NCI-H2107 treated with DMSO at 0.1 percent for 48 hours (cell line): ENCODE measurements around the gene CACNA1C.
"Not testable (repeated sequence)": the region's sequence is repeated elsewhere in the genome, so short reads cannot be mapped to it uniquely, and the experiment has no call there.

Experiments used
- DNase-seq: peaks from one replicate; lab custom pipeline; 2025; ENCODE audit not compliant: unreplicated experiment; lab: John Stamatoyannopoulos, UW

Gene CACNA1C

DNA sequence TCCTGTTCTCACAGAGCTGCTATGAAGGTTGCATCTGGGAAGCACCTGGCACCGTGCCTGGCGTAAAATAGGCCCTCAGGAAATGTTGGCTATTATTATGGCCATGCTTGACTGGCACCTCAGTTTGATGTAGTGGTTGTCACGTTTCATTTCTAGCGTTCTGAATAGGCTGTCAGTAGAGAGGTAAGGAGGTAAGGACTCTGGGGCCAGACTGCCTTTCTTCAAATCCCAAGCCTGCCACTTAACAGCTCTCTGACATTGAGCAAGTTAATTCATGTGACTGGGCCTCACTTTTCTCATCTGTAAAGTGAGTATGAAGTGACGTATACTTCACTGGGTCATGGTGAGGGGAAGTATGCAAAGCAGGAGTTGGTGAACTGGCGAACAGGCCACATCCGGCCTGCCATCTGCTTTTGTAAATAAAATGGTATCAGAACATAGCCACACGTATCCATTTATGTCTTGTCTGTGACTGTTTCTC, 196.2 kb downstream of the CACNA1C start:
- peak; percentile 96 for DNase-seq

DNA sequence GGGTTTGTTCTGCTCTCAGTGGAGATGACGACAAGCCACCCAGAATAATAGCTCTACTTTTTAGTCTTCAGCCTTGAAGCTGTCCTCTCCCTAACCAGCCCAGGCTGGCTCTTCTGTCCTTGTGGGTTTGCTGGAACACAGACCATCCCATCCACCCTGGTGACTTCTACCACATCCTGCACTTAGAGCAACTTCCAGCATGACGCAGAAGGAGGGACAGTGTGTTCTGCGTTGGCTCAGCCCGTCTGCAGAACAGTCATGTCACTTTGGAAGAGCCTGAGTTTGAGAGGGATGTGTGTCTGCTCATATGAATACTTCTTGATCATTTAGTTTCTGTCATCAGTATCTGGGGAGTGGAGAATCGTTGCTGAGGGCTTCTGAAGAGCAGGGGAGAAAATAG, 198.0 kb downstream of the CACNA1C start:
- no peak for DNase-seq

DNA sequence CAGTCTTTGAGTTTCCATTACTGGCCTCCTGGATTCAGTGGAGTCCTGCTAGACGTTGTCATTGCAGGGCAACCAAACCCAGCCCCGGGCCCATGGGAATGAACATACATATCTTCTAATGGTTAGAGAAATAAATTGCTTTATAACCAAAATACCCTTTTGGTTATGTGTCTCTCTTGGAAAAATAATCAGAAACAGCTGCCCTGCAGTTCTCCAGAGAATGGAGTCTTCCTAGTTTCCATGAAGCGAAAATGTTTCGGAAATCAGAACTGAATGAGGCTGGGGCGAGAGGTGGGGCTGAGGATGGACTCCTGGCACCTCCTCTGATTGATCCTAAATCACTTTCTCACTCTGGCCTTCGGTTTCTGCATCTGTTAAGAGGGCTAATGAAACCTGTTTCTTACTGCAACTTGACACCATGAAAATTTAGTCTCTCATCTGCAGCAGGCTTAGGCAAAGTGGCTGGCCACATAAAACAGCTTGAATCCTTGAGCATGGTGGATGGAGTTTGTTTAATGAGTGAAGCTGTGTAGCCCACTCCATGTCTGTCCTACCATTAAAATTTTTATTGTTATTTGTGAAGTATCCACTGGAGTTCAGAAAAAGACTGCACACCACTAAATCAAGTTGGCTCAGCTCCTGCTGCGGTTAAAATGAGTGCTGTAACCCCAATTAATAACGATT, 198.9 kb downstream of the CACNA1C start:
- DNase-seq = peak; percentile 73

DNA sequence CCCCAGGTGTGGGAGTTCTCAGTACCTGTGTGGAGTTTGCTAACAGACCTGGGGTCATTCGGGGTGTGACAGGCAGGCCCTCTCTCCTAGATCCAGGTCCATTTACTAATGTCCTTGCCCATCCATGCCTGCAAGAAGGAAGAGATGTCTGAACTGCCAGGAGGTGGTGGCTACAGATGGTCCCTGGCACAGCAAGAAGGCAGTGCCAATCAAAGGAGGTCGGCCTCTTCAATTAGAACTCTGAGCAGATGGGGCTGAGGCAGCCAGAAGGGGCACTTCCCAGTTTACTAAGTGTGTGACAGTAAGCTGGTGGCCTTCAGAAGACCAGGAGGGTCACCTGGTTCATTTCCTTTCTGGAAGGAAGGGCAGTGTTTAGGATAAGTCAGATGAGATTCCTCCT, 202.5 kb downstream of the CACNA1C start:
- DNase-seq = no peak

DNA sequence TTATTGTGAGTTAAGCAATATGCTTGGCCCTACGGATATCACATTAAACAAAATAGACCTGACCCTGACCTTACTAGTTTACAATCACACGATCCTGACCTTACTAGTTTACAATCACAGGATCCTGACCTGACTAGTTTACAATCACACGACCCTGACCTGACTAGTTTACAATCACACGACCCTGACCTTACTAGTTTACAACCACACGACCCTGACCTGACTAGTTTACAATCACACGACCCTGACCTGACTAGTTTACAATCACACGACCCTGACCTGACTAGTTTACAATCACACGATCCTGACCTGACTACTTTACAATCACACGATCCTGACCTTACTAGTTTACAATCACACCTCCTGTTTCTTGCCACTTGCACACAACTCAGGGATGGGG, 202.9 kb downstream of the CACNA1C start:
- not testable (repeated sequence) for DNase-seq

DNA sequence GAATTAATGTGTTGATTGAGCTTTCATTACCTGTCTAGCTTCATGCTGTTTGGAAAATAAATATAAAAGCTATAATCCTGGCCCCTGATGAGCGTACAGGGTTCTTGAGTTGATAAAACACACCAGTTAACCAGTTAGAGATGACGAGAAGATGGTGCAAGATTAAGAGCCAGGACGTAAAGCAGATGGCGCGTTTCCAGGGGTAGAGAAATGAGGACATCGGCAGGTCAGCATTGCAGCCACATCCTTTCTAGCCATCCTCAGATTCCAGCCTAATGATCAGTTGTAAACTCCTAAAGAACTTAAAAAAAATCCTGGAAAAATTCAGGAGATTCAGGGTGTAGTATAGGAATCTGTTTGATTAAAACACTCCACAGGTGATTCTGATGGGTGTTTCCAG, 203.7 kb downstream of the CACNA1C start:
- DNase-seq = no peak

DNA sequence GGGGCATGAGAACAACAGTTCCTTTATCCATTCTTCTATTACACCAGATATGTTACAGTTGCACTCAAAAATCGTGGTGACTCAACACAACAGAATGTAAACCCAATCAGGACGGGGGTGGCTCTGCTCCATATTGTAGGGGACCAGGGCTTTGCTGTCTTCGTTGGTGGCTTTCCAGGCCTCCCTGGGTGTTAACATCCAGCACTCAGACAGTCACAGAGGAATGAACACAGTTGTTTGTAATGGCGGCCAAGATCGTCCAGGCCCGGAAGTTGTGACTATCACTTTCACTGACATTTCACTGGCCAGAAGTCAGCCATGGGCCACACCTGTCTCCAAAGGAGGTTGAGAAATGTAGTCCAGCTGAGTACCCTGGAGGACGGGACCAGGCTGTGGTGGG, 204.1 kb downstream of the CACNA1C start:
- no peak for DNase-seq

DNA sequence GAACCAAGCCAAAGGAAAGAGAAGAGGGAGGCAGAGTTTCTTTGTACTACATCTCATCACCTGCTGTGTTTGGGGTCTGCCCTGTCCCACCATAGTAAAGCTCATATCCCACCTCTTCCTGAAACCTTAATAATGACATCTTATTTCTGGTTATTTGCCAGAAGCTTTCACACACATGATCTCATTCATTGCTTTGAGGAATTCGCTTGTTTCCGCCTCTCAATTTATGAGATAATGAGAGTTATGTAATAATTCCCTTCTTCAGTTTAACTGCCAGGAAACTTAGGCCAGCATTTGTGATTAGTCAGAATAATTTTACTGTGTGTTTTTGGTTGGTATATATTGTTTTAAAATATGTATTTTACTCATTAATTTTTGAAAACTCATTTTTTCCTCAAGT, 205.2 kb downstream of the CACNA1C start:
- no peak for DNase-seq

DNA sequence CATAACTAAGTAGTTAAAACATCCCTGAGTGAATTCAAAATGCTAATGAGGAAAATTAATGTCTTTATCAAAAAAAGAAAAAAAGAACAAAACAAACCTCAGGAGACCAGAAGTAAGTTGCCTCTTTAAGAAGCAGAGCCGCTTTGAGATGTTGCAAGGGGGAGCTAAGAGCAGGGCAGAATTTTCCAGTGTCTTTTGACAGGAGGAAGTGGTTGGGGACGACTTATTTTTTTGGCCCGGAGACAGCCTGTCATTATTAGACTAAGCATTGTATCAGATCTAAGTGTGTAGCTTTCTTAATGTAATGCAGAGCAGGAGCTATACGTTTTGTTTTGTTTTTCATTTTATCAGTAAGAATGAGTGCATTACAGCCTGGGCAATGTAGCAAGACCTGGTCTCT, 206.6 kb downstream of the CACNA1C start:
- DNase-seq = no peak

DNA sequence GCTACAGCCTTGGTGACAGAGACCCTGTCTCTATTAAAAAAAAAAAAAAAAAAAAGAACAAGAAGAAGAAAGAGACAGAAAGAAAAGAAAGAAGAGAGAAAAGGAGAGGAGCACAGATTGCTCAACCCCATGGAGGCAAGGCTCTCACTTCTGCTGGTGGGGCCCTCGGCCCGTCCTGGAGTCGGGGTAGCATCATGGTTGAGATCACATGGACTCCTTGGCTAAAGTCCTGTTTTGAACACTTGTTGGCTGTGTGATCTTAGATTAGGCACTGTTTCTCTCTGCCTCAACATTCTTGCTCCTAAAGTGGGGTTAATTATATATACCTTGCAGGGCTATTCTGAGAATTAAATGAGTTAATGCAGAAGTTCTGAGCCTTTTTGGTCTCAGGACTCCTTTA, 207.7 kb downstream of the CACNA1C start:
- DNase-seq = no peak

DNA sequence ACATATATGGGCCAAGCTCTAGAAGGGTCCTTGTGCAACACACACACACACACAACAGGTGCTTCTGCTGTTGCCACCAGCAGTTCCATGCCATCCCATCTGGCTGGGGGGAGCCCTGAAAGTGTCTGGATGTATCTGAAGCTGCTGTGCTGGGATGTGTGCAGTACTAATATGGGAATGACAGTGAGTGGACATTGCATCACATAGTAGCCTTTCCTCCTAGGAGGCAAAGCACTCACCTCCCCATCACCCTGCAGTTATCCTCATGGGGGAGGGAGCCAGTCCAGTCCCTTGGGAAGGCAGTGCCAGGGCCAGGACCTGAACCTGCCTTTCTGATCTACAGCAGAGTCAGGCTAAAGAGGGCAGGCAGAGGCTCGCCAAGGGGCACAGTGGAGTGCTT, 208.9 kb downstream of the CACNA1C start:
- no peak for DNase-seq

DNA sequence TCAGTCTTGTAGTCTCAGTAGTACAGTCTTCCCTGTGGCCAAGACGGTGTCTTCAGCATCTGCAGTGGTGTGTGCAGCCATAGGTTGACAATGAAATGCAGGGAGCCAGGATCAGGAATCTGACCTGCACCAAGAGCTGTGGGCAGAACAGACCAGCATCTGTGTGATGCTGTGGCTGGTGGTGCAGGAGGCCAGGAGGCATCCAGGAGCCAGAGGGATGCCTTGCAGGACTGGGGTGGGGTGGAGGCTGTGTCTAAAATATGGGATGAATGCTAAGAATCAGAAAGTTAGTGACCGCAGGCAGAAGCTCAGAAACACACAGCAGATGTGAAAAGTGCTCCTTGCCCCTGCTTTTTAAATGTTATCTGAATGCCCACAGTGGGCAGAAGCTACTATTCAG, 209.7 kb downstream of the CACNA1C start:
- DNase-seq = no peak

DNA sequence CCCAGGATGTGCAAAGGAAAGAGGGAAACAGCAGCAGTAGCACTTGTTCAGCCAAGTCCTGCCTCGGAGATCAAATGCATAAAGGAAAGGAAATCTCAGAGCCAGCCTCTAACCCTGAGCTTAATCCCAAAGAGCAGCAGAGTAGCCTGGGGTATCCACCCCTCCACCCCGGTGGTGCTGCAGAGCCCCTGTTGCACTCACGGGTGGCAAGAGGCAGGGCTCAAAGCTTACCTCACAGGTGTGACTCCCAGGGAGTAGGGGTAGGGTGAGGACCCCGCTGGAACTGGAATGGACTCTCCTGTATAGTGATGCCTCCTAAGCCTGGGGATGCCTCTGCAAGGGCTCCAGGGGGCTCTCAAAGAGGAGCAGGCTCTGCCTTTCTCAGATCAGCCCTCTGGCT, 211.1 kb downstream of the CACNA1C start:
- no peak for DNase-seq

DNA sequence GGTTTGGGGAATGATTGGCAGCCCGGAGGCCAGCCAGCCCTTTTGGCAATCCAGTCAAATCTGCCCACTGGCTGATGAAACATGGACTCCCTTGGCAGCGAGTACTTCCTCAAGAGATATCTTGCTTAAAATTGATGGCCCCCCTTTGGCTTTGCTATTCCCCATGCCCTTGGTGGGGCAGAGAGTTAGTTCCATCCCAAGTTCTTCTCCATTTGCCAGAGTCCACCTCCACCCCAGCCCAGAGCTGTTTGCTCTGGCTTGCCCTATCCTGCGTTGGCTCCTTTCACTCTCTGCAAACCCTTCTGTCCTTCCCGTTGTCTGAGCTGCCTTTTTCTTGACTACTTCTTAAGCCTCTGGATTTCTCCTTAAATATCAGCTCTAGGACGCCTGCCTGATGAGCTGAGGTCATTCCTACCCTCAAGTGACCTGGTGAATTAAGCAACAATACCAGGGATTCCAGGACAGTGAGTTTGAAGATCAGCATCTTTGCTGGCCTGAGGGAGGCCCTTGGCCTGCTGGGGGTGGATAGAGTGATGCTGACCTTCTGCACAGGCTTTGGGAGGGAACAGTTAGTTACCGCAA, 212.0 kb downstream of the CACNA1C start:
- no peak for DNase-seq

DNA sequence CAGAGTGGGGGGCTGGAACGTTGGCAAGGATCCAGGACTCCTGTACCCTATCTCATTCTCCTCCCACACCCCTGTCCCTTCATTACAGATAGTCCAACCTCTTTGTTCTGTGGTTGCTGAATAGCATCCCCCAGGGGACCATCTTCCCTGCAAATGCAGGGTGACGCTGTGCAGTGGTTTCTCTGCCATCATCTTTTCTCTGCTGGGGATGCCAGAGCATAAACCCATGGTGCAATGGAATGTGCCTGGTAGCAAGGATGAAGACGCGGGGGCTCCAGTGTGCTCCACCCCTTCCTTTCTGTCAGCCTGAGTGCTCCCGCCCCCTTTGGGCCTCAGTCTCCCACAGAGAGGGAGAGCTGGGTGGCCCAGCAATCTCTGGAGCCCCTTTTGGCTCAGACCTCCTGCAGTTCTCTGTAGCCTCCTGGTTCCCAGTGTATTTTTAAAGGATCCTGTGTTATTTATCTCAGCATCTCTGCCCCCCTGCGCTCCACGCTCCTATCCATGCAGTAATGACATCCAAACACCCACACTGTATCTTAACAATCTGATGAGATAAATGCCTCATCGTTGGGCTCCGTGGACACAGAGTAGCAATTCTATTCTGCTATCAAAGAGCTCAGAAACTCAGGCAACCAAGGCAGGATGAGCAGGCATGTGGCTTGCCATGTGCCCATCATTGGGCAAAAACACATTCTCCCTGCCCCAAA, 212.8 kb downstream of the CACNA1C start:
- DNase-seq = no peak

DNA sequence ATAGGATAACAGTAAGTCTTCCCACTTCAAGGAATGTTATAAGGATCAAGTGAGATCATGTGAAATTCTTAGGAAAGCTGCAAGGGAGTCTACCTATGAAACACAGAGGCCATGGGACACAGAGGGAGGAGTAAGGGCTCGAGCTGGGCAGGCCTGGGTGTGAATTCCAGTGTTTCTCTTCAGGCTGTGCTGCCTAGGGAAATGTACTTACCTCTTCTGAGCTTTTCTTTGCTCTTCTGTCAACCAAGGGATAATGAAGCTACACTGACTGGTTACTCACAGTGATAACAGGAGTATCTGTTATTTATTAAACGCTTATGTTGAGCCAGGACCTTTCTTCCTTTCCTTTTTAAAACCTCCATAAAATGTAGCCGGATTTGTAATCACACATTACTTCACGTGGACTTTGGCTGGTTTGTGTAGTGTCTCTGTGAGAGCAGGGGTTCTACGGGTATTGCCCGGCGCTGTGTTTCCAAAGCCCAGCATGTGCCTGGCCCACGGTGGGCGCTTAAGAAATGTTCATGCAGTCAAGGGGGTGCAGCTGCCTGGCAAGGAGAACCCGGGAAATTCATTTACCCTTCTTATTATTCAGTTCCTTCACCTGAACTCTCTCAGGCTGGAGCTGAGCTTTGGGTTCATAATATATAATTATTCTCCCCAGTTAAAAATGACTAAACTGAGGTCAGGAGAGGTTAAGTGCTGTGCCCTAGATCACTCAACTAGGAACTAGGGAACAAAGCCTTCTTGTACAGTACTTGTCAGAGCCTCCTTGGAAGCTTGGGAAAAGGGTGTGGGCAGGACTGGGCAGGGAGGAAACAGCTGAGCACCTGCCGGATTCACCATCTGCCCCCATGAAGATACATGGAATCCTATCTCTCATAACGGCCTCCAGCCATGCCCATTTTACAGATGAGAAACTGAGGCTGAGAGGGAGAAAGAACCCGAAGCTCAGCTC, 214.2 kb downstream of the CACNA1C start:
- DNase-seq = no peak

DNA sequence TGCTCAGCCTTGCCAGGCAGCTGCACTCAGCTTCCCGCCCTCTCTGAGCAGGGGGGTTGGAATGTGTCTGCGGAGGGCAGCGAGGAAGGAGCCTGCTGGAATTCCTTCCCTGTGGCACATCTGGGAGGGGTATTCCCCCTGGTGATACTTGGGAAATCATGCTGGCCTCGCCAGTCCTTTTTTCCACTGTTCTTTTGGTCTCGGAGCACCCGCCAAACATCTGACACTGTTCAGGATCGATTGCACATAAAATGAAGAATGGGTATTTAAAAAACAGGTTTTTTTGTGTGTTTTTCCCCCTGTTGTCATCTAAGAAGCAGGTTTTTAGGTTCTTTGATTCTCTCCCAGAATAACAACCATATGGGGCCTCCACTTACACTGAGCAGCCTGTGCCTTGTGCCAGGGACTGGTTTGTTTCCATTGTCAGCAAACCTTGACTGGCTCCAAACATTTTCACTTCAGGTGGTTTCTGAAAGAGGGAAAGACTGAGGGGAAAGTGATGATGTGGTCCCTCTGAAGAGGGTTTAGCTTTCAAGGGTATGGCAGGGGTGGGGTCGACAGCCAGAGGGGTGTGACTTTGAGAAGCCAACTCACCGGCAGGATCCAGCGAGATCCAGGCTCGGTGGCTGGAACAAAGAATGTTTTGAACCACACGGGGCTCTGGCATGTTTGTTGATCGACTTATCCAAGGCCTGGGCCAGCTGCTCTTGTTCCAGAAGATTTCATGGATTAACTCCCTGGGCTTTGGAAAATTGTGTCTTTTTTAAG, 215.1 kb downstream of the CACNA1C start:
- no peak for DNase-seq

DNA sequence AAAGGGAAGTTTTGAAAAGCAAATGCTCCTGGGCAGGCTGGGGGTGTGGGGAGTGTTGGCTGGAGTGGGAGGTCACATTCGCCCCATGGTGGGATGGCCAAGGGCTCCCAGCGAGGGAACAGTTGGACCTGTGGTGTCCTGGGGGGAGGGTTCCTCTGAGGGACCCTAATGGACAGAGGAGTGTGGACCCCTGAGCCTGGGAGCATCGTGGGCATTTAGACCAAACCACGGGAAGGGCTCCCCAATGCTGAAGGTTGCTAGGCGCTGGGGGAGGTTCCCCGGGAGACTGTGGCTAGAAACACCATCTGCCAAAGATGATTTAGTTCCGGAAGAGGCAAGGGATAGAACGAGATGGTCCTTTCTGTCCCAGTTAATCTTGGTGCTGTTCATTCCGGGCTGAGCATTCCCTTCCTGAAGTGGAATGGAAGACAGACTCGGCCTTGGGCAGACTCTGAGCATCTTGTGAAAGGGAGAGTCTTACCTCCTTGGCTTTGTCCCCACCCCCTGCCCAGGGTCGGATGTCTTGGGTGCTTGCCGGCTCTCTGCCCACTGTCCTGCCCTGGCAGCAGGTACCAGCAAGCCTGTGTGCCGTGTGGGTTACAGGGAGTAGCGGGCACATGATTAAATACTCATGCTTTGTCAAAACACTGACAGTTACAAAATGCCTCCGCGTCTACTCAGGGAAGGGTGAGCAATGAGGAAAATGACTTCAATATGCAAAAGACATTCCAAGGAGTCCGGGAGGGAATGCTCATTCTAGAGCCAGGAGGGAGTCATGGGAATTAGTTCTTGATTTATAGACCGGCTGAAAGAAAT, 215.9 kb downstream of the CACNA1C start:
- DNase-seq = no peak

DNA sequence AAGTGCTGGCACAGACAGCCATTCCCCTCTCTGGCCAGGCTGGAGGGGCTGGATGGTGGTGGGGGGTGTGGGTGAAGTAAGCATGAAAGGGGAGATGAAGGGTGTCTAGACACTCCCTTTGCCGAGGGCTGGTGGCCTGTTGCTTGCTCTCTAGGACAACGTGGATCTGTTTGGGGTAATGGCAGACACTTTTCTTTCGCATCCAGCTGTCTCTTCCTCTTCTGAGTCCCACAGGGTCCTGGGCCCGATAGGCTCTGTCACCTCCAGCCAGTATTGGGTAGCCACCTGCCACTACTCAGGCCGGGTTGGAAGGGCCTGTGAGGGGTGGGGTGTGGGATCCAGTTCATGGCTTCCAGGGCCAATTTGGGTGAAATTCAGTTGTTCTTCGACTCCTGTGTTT, 218.1 kb downstream of the CACNA1C start:
- no peak for DNase-seq

DNA sequence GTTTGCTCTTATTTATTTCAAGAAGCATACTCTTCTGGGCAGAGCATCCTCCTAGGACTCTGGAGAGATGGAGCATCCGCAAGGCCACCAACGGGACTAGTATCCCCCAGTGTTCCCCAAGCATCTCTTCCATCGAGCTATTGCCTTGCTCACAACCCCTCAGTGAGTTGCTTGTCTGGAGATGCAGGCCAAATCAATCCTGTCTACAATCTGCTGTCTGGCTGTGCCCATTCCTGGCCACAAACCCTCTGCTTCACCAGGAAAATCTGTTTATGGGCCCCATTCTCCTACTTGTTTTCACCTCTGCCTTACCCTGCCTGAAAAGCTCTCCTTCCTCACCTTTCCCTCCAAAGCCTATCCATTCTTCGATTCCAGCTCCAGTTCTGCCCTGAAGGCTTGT, 219.2 kb downstream of the CACNA1C start:
- no peak for DNase-seq
